Body of pancreas (tissue), 4 donors: ENCODE results near the gene KCNG4. TPM values are rescaled to one million over a fixed set of nuclear protein-coding genes. Genes with fewer than 3 reads are reported as not detected.

Experiments used
- ATAC-seq: fragments of 150-250 bp; one replicate; pipeline ENCODE4 v1.9.1; 2016
- DNase-seq, 4 donors: peaks; one replicate each; pipeline ENCODE4 v3.0.0-alpha.2; 2019
- H3K27ac ChIP-seq, 4 donors: fragments of 200-600 bp; sonication (generic); 1 replicate in 3 of 4; 2 replicates in 1 of 4; pipeline versions ENCODE4 v1.5.1 to v1.6.1; 2016 to 2019; ENCODE audit warnings: mild to moderate bottlenecking in 1 of 4, mixed read lengths in 1 of 4, moderate library complexity in 1 of 4
- H3K27me3 ChIP-seq, 2 donors: fragments of 200-600 bp; sonication (generic); one replicate each; pipeline ENCODE4 v1.6.0; 2016; ENCODE audit warnings: mild to moderate bottlenecking in 1 of 2
- H3K36me3 ChIP-seq, 2 donors: fragments of 200-600 bp; sonication (generic); replicated peaks in 1 of 2; 2 replicates each; pipeline ENCODE4 v1.5.1; 2016; ENCODE audit warnings: low read depth in 2 of 2; ENCODE audit not compliant: insufficient read depth in 1 of 2
- H3K4me1 ChIP-seq: fragments of 200-600 bp; sonication (generic); one replicate; pipeline ENCODE4 v1.6.0; 2016
- H3K4me3 ChIP-seq, 2 donors: fragments of 200-600 bp; sonication (generic); 1 replicate in 1 of 2; 2 replicates in 1 of 2; pipeline ENCODE4 v1.5.1; 2016 to 2019
- H3K9me3 ChIP-seq, 3 donors: fragments of 200-600 bp; sonication (generic); 1 replicate in 2 of 3; 2 replicates in 1 of 3; pipeline ENCODE4 v1.5.1; 2016
- CTCF ChIP-seq, 7 experiments: fragments of 450-650 bp in 4 of 7; fragments of 200-600 bp in 3 of 7; sonication (generic) in 3 of 7; IDR thresholded peaks; one replicate each; pipeline ENCODE4 v1.5.1; 2016 to 2019; ENCODE audit warnings: antibody characterized with exemption in 7 of 7
- POLR2A ChIP-seq, 3 donors: fragments of 450-650 bp; IDR thresholded peaks; one replicate each; pipeline ENCODE4 v1.6.1; 2016; ENCODE audit warnings: antibody characterized with exemption in 3 of 3, mild to moderate bottlenecking in 2 of 3
- WGBS, 2 donors: methylation state at CpG; one replicate each; pipeline ENCODE4 v1.1.5; 2017; 5-methylcytosine and 5-hydroxymethylcytosine counted together
- intact Hi-C: fragments of 100-400 bp; cut with DNase I; formaldehyde crosslinking; loops from one replicate; pipeline ENCODE4 v1.15.1; 2023
- total RNA-seq, 2 donors: library from RNA; depleted of rRNA; stranded (reverse); fragments of >200 nt; gene quantifications; one replicate each; pipeline ENCODE4 v1.1.0, GENCODE V29; 2016

KCNG4 gene
- total RNA-seq, result not detected

- ATAC-seq (no peak), DNase-seq (no peak)
- 15 to 21% methylated on average over 4 to 7 of the region's 7 CpGs for WGBS, 2 donors
- H3K36me3 ChIP-seq, result no peaks in the 10 kb centered on the region
- H3K9me3 ChIP-seq, result no peaks in the 10 kb centered on the region
- no peak within 1 kb of the TSS for H3K27ac ChIP-seq
- H3K4me1 ChIP-seq, result no peaks in the 10 kb centered on the region
- TF ChIP-seq CTCF (IDR thresholded peaks at IDR 0.05) (no peak), POLR2A (IDR thresholded peaks at IDR 0.05) (no peak)
- intact Hi-C loops, result no loop called here
- peaks cover 0 to 7% of the 10 kb centered on the region in 2 donors for H3K27me3 ChIP-seq
- no peak within 1 kb of the TSS for H3K4me3 ChIP-seq
These were observed at the start of gene KCNG4 for GRCh38 chr16:84239909-84240308. Gene KCNG4 (minus strand): TSS chr16:84240012. CDS start chr16:84237485, 2,527 bp downstream.

- Histone ChIP-seq H3K36me3 (no peaks in the 10 kb centered on the region), H3K9me3 (no peaks in the 10 kb centered on the region)
- ATAC-seq, result no peak
These were observed 49.1 kb upstream of the KCNG4 start for GRCh38 chr16:84288902-84289301.

GRCh38 chr16:84286578-84287240 is 46.9 kb upstream of the KCNG4 start:
- Histone ChIP-seq H3K4me1 (no peaks in the 10 kb centered on the region), H3K36me3 (no peaks in the 10 kb centered on the region), H3K9me3 (no peaks in the 10 kb centered on the region), H3K27me3 (no peaks in the 10 kb centered on the region), H3K4me3 (no peak overlapping the region), H3K27ac (no peak overlapping the region)
- TF ChIP-seq POLR2A (IDR thresholded peaks at IDR 0.05) (no peak), CTCF (IDR thresholded peaks at IDR 0.05) (no peak)
- 57% methylated on average over 15 to 16 of the region's 16 CpGs for WGBS, 2 donors
- ATAC-seq (peak; percentile 40), DNase-seq (peak; percentile 7 to 21 (median 18))
- intact Hi-C loops, result no loop called here

More at GRCh38 chr16:84288902-84289301, 49.1 kb upstream of the KCNG4 start:
- Histone ChIP-seq H3K4me1 (no peaks in the 10 kb centered on the region), H3K27me3 (no peaks in the 10 kb centered on the region), H3K27ac (no peak overlapping the region), H3K4me3 (no peak overlapping the region)
- DNase-seq, result no peak
- TF ChIP-seq CTCF (IDR thresholded peaks at IDR 0.05) (no peak), POLR2A (IDR thresholded peaks at IDR 0.05) (no peak)
- intact Hi-C loops, result no loop called here
- WGBS, 2 donors, result 61 to 66% methylated on average over 8 of the region's 8 CpGs

GRCh38 chr16:84284154-84284722 is 44.4 kb upstream of the KCNG4 start:
- 37% methylated on average over 12 to 13 of the region's 13 CpGs for WGBS, 2 donors
- TF ChIP-seq POLR2A (IDR thresholded peaks at IDR 0.05), result no peak
- no peaks in the 10 kb centered on the region for H3K27me3 ChIP-seq
- H3K27ac ChIP-seq, result no peak overlapping the region
- H3K4me3 ChIP-seq, result no peak overlapping the region
- peak; percentile 59 for ATAC-seq
- H3K9me3 ChIP-seq, result no peaks in the 10 kb centered on the region
- H3K4me1 ChIP-seq, result no peaks in the 10 kb centered on the region
- intact Hi-C loops, result no loop called here
- peak; percentile 14 to 37 (median 30) for DNase-seq
- no peaks in the 10 kb centered on the region for H3K36me3 ChIP-seq

GRCh38 chr16:84283314-84284153 is 43.7 kb upstream of the KCNG4 start:
- intact Hi-C loops, result no loop called here
- Histone ChIP-seq H3K4me1 (no peaks in the 10 kb centered on the region), H3K4me3 (no peak overlapping the region), H3K27me3 (no peaks in the 10 kb centered on the region), H3K27ac (no peak overlapping the region), H3K36me3 (no peaks in the 10 kb centered on the region), H3K9me3 (no peaks in the 10 kb centered on the region)
- WGBS, 2 donors, result 61 to 62% methylated on average over 19 to 24 of the region's 24 CpGs
- DNase-seq (no peak), ATAC-seq (no peak)
- TF ChIP-seq CTCF (IDR thresholded peaks at IDR 0.05) (no peak), POLR2A (IDR thresholded peaks at IDR 0.05) (no peak)
